ENCODE measurements around the gene TARS3.
"Not testable (repeated sequence)": the region's sequence is repeated elsewhere in the genome, so short reads cannot be mapped to it uniquely, and the experiment has no call there.

TARS3 gene

DNA sequence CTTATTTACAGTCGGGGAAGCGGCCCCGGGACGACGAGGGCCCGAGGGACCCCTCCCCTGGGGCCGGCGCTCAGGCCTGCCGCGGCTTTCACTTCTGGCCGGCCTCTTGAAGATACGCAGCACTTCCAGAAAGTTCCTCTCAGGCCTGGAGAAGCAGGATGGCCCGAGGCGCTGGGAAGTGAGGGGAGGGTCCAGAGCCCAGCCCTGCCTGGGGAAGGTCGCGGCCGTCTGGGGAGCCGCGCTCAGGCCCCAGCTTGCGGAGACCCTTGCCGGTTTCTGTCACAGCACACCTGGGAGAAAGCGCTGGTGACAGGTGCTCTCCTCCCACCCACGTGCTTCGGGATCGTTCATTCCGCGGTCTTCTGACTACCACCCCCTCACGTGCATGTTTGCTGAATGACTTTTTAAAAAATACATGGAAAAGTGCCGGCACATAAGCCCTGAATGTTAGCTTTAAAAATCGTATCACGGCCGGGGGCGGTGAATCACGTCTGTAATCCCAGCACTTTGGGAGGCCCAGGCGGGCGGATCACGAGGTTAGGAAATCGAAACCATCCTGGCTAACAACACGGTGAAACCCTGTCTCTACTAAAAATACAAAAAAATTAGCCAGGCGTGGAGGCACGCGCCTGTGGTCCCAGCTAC lies 71.4 kb downstream of the TARS3 start:
- DNase-seq: no peak

DNA sequence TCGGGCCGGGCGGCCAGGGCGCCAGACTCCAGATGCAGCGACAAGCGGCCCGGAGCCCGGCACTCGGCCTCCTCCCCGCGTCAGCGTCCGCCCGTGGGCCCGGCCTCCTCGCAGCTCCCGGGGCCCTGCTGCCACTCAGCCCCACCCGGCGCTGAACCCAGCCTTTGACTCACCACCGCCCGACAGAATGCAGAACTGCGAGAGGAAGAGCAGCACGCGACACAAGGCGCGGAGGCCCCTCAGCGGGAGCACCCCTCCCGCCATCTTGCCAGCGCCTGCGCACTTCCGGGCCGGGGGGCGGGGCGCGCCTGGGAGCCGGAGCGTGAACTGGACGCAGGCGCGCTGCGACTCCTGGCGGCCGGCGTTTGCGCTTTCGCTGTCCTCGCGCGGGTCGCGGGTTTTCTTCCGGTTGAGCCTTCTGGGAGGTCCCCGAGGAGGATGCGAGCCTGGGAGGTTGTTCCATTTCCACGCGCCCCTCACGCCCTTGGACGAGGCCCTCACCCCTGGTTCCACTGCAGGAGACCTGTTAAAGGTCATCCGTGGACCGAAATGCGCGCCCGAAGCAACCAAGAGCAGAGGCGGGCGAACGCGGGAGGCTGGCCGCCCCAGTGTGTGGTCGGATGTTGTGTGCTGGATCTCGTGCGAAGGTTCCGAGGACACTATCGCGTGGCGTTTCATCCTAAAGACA lies 72.0 kb downstream of the TARS3 start, which contains the start of gene TM2D3:
TSS of gene TM2D3 (minus strand) at position 284 of the 688 bp plus-strand sequence. CDS start at position 264, 20 bp downstream.
- peak; percentile 54 for DNase-seq

DNA sequence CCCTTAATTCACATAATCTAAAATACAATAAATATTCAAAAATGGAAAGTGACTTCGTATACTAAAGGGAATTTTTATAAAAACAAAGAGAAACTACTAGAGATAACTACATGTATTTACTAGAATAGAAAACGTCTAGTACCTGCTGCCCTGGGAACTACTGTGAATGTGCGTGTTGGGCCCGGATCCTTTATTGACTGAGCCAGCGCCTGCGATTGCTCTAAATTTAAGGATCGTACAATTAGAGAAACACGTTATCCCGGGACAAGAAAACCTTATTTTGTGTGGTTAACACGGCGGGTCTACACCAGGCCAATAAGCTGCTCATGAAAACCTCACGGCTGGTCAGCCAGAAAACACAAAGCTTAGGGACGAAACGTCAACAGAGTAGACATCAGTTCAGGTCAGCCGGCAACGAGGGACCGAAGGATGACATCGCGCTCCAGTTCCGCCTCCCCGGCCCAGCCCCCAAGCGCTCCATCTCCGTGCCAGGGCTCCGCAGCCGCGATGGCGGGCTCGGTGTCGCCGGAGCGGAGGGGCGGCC lies 72.6 kb downstream of the TARS3 start:
- no peak for DNase-seq

DNA sequence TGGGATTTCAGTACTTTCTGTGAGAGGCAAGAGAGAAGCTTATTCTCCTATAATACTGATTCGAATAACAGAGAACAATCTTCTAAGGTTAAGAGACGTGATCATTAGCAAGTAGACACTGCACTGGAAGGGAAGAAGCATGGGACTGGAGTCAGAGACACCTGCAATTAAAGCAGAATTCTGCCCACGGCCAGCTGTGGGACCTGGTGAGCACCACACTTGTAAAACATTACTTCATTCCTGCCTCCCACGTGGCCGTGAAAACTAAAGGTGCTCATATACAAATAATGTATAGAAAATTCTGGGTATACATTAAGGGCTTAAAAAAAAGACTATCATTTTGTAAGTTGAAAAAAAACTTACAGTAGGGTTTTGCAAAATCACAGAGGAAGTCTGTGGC lies 74.1 kb downstream of the TARS3 start:
- DNase-seq: no peak

DNA sequence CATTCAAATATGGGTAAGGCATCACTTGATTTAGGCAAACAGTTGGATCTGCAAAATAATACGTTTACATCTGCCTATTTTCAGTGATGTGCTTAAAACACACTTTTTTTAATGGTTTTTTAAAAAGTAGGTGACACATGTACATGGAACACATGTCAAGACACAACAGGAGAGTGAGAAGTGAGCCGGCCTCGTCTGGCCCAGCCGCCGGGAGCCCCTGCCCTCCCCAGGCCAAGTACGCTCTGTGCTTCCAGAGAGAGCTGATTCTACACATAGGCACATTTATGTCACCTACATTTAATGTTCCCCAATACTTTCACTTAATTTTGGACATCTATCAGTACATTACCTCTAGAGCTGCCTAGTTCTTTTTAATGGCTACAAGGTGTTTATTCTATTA lies 75.9 kb downstream of the TARS3 start:
- DNase-seq: no peak

DNA sequence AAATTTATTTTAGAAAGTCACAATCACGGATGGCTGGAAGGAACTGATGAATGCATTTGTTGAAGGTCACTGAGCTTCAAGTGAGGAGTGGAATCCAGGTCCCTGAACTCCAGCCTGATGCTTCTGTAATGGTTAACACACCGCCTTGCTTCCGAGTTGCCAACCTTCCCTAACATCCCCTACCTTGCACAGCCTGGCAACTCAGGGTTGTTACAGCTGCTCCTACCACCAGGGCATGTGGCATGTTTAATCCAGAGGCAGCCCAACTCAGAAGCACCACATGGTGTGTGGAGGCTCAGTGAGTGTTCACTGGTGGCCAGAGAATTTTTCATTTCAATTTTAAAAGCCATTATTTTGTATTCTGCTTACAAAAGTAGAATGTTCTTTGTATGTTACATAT lies 77.0 kb downstream of the TARS3 start:
- no peak for DNase-seq

DNA sequence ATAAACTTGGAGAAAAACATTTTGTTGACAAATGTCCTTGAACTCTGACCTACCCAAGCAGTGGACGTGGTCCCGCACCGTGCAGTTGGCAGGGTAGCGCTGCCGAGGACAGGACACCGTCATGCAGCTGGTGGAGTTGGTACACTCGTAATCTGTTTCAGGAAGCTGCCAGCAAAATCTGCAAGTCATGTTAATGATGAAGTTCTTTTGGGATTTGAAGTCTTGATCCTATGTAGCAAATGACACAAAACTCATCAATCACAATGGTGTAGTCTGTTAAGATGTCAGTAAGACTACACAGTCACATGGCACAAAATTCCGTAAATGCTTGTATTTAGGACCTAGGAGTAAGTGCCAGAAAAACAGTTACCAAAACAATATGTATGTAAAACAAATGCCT lies 77.6 kb downstream of the TARS3 start:
- DNase-seq: no peak

DNA sequence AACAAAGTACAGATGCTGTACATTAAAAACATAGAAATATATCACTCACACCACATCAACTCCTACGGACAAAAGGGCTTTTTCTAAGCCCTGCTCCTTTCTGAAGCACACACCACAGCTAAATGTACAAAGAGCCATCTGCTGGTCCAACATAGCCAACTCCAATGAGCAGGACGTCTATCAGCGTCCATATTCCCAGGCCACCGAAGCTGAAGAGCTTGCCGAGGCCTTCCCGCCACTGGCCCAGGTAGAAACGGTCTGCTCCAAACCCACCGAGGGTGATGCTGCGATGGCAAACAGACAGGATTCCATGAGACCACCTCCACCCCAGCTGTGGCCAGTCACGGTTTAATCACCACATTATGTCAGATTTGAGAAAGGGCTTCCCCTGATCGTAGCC lies 81.9 kb downstream of the TARS3 start:
- DNase-seq: no peak

DNA sequence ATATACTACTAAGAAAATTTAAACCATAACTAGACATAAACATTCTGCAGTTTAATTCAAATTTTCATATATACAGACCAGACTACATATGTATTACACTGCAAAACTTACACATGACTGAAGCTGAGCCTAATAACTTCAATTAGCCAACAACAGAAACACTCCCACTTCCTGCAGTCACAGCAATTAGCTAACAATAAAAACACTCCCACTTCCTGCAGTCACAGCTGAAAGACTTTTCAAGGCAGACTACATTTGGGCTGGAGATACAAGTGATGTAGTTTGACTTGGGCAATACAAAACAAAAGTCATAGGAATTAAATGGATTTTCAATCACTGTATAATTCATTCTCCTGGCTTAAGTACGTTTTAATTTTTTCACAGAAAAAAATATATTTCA lies 82.4 kb downstream of the TARS3 start:
- peak; percentile 70 for DNase-seq

DNA sequence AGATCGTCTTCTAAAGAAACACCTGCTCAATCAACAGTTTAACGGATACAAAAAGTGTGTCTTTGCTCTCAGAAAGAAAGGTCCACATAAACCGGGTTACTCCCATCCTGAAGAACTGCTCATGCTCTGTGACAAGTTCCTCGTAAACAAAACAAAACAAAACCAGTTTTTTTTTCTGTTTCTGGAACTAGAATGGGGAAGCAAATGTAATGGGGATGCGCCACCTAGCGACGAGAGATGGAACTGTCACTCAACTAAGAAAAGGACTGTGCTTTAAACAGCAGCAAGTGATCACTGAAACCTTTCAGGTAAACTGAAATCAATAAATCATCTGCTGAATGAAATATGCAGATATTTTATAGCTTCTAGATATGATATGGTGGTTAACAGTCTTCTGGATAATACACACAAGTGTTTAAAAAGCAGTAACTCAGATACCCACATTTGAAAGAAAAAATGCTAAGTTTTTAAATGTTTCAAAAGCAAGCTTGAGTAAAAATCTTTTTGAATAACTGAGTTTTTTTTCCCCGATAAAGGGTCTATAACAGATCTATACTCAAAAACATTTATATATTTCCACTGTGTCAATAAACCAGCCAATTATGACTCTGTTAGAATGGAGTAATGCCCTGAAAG lies 83.0 kb downstream of the TARS3 start:
- no peak for DNase-seq

DNA sequence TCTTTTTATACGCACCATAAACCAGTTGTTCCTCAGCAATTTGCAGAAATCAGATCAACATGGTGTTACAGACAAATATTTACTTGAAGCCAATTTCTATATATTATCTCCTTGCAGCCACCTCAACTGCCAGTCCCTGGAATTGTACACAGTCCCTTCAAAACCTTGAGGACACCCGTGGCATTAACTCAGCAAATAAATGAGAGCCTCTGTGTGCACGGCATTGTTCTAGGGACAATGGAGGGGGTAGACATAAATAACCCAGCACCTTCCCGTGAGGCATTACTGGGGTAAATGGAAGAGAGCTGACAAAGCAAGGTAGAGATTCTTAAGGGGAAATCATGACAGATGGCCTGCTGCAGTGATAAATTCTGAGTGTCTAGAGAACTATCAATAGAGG lies 84.6 kb downstream of the TARS3 start:
- DNase-seq: no peak

DNA sequence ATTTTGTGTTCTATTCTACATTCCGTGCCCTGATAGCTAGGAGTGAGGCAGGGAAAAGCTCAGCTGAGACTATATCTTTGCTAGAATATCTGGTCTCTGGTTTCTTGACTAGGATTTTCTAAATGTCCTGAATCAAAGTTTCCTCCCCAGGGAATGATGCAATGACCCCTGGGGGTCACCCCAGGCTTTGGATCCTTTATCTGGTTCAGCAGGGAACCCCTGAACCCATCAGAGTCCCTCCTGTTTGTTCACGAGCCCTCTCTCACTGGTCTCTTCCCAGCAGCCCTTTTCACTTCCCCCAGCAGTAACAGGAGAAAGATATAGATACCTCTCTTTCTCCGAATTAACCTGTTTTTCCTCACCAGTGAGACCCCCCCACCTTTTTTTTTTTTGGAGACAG lies 86.4 kb downstream of the TARS3 start:
- no peak for DNase-seq

DNA sequence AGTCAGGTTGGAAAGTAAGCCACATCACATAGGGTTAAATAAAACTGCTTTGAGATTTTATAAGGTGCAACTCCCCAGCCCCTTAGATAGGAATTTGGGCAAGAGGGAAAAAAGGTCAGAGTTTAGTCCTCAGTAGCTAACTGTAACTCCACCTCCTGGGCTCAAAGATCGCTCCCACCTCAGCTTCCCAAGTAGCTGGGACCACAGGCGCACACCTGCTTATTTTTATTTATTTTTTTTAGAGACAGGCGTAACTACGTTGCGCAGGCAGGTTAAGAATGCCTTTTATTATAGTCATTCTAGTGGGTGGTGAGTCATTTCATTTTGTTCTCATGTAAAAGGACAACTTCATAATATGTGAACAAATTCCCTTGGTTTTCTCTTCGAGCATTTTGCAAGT lies 86.8 kb downstream of the TARS3 start:
- no peak for DNase-seq

DNA sequence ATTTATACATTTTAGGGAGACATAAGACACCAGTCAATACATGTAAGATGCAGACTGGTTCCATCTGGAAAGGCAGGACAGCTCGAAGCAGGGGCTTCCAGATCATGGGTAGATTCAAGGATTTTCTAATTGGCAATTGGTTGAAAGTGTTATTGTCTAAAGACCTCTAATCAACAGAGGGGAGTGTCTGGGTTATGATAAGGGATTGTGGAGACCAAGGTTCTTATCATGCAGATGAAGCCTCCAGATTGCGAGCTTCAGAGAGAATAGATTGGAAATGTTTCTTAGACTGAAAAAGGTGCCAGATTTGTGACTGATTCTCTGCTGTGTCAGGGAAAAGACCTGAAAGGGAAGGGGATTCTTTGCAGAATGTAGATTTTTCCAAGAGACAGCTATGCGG lies 87.2 kb downstream of the TARS3 start:
- no peak for DNase-seq

DNA sequence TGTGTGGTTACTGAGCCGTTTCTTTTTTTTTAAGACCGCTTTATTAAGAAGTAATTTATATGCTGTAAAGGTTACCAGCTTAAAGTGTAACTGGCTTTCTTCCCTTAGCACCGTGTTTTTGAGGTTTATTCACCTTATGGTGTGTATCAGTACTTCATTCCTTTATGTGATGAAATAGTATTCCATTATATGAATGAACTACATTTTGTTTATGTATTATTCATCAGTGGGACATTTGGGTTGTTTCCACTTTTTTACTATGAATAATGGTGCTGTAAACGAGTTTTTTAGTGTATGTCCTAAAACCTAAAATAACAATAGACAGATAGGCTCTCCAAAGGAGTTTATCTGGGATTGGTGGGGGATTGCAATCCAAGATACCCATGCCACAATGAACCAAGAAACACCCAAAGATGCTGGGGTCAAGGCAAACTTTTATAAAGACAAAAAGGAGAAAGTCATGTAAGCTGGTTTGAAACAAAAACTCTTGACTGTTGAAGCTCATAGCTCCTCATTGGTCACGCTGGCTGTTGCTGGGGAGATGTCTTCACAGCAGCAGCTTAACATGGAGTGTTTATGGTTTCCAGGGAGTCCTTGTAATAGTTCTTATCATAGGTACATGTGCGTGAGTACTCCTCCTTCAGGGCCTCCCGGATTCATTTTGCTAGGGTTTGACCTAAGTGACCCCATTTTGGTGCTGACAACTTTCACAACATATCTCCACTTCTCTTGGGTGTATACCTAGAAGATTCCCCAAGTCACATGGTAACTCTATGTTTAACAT lies 88.1 kb downstream of the TARS3 start:
- no peak for DNase-seq

DNA sequence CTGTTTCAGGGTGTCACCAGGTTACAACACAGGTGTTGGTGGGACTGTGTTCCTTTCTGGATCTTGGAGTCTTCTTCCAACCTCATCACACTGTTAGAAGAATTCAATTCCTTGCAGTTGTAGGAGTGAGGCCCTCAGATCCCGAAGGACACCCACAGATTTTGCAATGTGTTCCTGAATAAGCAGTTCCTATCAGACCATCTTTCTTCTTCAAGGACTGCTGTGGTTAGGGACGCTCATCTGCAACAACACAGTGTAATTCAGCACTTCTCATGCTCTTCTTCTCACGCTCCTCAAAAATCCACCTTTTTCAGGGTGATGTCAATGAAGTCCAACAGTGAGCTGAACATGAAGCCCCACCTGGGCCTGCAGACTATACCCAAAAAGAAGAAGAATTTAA lies 90.9 kb downstream of the TARS3 start:
- no peak for DNase-seq

DNA sequence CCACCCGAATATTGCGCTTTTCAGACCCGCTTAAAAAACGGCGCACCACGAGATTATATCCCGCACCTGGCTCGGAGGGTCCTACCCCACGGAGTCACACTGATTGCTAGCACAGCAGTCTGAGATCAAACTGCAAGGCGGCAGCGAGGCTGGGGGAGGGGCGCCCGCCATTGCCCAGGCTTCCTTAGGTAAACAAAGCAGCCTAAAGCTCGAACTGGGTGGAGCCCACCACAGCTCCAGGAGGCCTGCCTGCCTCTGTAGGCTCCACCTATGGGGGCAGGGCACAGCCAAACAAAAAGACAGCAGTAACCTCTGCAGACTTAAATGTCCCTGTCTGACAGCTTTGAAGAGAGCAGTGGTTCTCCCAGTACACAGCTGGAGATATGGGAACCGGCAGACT lies 97.5 kb downstream of the TARS3 start:
- DNase-seq: not testable (repeated sequence)

DNA sequence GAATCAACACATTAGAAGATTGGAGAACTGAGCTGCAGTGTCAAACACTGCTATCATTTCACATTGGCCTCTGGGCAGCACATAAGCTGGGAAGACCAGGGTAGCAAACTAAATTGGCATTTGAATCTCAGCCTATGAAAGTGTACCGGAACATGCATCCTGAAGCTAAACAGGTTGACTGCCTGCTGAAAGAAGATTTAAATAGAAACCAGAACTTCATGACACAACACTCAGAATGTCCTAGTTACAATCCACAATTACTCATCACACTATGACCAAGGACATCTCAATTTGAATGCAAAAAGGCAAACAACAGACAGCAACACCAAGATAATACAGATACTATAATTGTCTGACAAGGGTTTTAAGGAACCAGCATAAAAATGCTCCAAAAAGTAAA lies 98.3 kb downstream of the TARS3 start:
- no peak for DNase-seq

DNA sequence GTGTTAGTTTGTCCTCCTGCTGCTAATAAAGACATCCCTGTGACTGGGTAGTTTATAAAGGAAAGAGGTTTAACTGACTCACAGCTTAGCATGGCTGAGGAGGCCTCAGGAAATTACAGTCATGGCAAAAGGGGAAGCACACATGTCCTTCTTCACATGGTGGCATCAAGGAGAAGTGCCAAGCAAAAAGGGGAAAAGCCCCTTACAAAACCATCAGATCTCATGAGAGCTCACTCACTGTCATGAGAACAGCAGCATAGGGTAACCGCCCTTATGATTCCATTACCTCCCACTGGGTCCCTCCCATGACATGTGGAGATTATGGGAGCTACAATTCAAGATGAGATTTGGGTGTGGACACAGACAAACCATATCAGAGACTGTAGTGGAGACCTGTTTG lies 99.1 kb downstream of the TARS3 start:
- no peak for DNase-seq

DNA sequence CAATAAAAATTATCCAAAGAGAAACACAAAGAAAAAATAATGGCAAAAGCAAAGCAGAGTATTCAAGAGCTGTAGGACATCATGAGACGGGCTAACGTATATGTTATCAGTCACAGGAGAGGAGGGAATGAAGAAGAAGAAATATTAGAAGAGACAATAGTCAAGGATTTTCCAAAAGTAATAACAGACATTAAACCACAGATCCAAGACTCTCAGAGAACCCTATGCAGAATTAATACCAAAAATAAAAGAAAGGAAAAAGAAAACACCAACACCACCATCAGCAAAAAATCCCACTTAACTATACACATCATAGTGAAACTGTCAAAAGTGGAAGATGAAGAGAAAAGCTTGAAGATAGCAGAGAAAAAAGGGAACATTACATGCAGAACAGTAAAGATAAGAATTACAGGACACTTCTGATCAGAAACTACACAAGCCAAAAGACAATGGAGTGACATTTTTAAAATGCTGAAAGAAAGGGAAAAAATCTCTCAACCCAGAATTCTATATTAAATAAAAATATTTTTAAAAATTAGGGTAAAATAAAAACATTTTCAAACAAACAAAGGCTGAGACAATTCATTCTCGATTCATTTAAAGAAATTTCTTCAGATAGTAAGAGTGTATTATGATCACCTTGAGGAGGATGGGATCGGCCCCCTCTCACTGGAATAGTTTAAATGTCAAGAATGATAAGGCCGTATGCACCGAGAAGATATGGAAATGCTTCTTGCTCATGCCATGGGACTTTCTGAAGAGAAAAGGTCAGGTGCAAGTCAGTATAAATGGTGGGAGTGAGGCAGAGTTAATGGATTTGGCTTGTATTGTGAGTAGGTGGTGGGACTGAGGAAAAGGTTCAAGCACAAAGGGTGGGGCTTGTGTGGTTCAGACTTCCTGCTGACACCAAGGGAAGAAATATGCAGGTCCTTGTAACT lies 100.6 kb downstream of the TARS3 start:
- DNase-seq: no peak

DNA sequence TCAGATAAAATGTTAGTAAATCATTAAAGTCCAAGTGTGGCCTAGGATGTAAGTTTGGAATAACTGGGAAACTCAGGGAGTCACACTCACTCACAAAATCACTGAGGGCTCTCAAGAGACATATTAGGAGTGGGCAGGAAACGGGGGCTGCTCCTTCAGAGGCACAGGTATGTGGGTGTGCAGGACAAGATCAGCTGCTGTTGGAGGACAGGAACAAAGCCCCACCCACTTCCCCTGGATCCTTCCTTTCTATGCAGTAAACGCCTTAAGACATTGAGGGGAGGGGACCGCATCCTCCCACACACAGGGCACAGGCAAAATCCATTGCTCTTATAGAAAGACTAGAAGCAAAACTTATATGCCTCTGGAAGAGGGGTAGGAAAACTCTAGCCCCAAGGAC lies 102.3 kb downstream of the TARS3 start:
- DNase-seq: no peak

DNA sequence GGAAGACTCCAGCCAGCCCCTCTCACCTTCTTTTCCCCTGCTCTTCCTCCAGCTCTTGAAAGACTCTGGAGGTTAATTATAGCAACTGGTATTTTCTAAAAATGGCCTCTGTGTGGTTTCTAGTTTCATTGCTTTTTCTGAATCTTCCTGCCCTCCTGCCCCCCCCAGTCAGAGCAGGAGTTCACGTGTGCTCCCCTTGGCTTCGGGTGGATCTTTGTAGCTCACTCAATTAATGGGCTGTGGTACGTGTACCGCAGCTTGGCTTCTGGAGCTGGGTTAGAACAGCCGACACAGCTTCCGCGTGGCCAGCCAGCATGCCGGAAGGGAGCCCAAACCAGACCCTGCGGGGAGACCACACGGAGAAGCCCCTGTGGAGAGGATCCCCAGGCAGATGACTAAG lies 103.6 kb downstream of the TARS3 start:
- DNase-seq: no peak

DNA sequence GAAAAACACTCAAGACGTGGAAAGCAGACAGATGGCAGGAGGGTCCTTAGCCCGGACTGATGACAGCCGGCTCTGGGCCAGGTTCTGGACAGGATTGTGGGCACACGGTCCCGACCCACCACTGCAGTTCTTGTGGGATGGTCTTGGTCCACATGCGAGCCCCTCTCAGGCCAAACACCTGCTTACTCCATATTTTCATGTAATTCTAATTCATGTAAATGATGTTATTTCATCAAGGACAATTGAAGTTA lies 104.7 kb downstream of the TARS3 start:
- no peak for DNase-seq
